Karpas-422 (cell line): ENCODE results near the gene METTL22. TPM values are rescaled to one million over a fixed set of nuclear protein-coding genes. Genes with fewer than 3 reads are reported as not detected.

Experiments
- DNase-seq: peaks from one replicate; pipeline ENCODE4 v3.0.0-alpha.2; 2015
- H2AFZ ChIP-seq: fragments of 200-600 bp; sonication (generic); 2 replicates; pipeline ENCODE4 v1.6.1; 2014; ENCODE audit warnings: antibody characterized with exemption, low read length, mixed read lengths
- H3K27ac ChIP-seq: fragments of 200-600 bp; sonication (generic); 2 replicates; pipeline ENCODE4 v1.5.1; 2014; ENCODE audit warnings: mild to moderate bottlenecking, low read length, moderate library complexity
- H3K27me3 ChIP-seq: fragments of 200-600 bp; sonication (generic); 2 replicates; pipeline ENCODE4 v1.6.1; 2014; ENCODE audit warnings: low read length, mixed read lengths
- H3K36me3 ChIP-seq: fragments of 200-600 bp; sonication (generic); 2 replicates; pipeline ENCODE4 v1.6.1; 2014; ENCODE audit warnings: low read length, mixed read lengths; ENCODE audit not compliant: insufficient read depth
- H3K4me1 ChIP-seq: fragments of 200-600 bp; sonication (generic); 2 replicates; pipeline ENCODE4 v1.6.1; 2014; ENCODE audit warnings: mild to moderate bottlenecking, low read length, mixed read lengths
- H3K4me2 ChIP-seq: fragments of 200-600 bp; sonication (generic); 2 replicates; pipeline ENCODE4 v1.6.1; 2014; ENCODE audit warnings: low read length, low read depth, mild to moderate bottlenecking; ENCODE audit not compliant: poor library complexity, severe bottlenecking
- H3K4me3 ChIP-seq: fragments of 200-600 bp; sonication (generic); 2 replicates; pipeline ENCODE4 v1.5.1; 2014; ENCODE audit warnings: mild to moderate bottlenecking, antibody characterized with exemption, low read length, mixed read lengths
- H3K79me2 ChIP-seq: fragments of 200-600 bp; sonication (generic); 2 replicates; pipeline ENCODE4 v1.6.1; 2014; ENCODE audit warnings: mild to moderate bottlenecking, low read length, mixed read lengths
- H3K9ac ChIP-seq: fragments of 200-600 bp; sonication (generic); 2 replicates; pipeline ENCODE4 v1.6.0; 2014; ENCODE audit warnings: low read length
- H3K9me2 ChIP-seq: fragments of 200-600 bp; sonication (generic), shearing (Covaris generic); replicated peaks from 2 replicates; pipeline ENCODE4 v1.6.0; 2014; ENCODE audit warnings: mild to moderate bottlenecking, low read length, moderate library complexity; ENCODE audit not compliant: insufficient read depth
- H3K9me3 ChIP-seq: fragments of 300-700, 200-600 bp; sonication (generic); 2 replicates; pipeline ENCODE4 v1.6.1; 2014; ENCODE audit warnings: low read length, mixed read lengths
- H4K20me1 ChIP-seq: fragments of 200-600 bp; sonication (generic); 2 replicates; pipeline ENCODE4 v1.6.1; 2014; ENCODE audit warnings: mild to moderate bottlenecking, antibody characterized with exemption, low read length, low read depth; ENCODE audit not compliant: insufficient read depth
- total RNA-seq: library from RNA; depleted of rRNA; stranded (reverse); fragments of >200 nt; shearing (Covaris generic); gene quantifications from 2 replicates; pipeline ENCODE4 v1.2.3, GENCODE V29; 2014; ENCODE audit warnings: low replicate concordance; rRNA removed

METTL22 gene
- 42.5 and 48.9 TPM in 2 replicates for total RNA-seq

GRCh38 chr16:8621572-8622314 lies at the start of gene METTL22:
TSS of gene METTL22 (plus strand) at chr16:8621698. CDS start at chr16:8625666, 3,968 bp downstream.
- peak within 1 kb of the TSS; percentile 93; the same call in 1 of the 2 replicates for H2AFZ ChIP-seq
- no peaks in the 10 kb centered on the region for H4K20me1 ChIP-seq
- no peaks in the 10 kb centered on the region for H3K9me2 ChIP-seq
- H3K27ac ChIP-seq: 0 out of 2 replicates have a peak within 1 kb of the TSS, but pooled peaks have one; percentile 15
- H3K9ac ChIP-seq: peak within 1 kb of the TSS; percentile 92
- peaks cover 41% of the 10 kb centered on the region for H3K79me2 ChIP-seq
- no peaks in the 10 kb centered on the region for H3K9me3 ChIP-seq
- no peaks in the 10 kb centered on the region for H3K27me3 ChIP-seq
- H3K4me1 ChIP-seq: peaks cover 46% of the 10 kb centered on the region
- DNase-seq: peak; percentile 95
- H3K4me3 ChIP-seq: peak within 1 kb of the TSS; percentile 97
- H3K4me2 ChIP-seq: peak within 1 kb of the TSS; percentile 87
- peaks cover 9% of the 10 kb centered on the region; the same call in 1 of the 2 replicates for H3K36me3 ChIP-seq

- DNase-seq: no peak
- no peak overlapping the region for H2AFZ ChIP-seq
- no peaks in the 10 kb centered on the region for H3K4me1 ChIP-seq
- H3K4me3 ChIP-seq: no peak overlapping the region
- H3K79me2 ChIP-seq: no peaks in the 10 kb centered on the region
- no peaks in the 10 kb centered on the region for H4K20me1 ChIP-seq
- H3K9ac ChIP-seq: no peak overlapping the region
- H3K9me3 ChIP-seq: no peaks in the 10 kb centered on the region
- H3K27me3 ChIP-seq: no peaks in the 10 kb centered on the region
- no peak overlapping the region for H3K4me2 ChIP-seq
- no peaks in the 10 kb centered on the region for H3K36me3 ChIP-seq
- H3K27ac ChIP-seq: no peak overlapping the region
- H3K9me2 ChIP-seq: no peaks in the 10 kb centered on the region
These were observed 49.2 kb upstream of the METTL22 start for GRCh38 chr16:8572063-8572918.

- Histone ChIP-seq H3K36me3 (no peaks in the 10 kb centered on the region), H3K9me3 (no peaks in the 10 kb centered on the region), H4K20me1 (no peaks in the 10 kb centered on the region), H3K4me2 (no peak overlapping the region), H3K4me1 (no peaks in the 10 kb centered on the region), H3K9ac (no peak overlapping the region), H3K79me2 (no peaks in the 10 kb centered on the region), H3K9me2 (no peaks in the 10 kb centered on the region), H3K27ac (no peak overlapping the region), H2AFZ (peak overlapping the region; percentile 55; the same call in 1 of the 2 replicates), H3K4me3 (no peak overlapping the region), H3K27me3 (no peaks in the 10 kb centered on the region)
- DNase-seq: peak; percentile 64
These were observed 48.4 kb upstream of the METTL22 start for GRCh38 chr16:8572919-8573724.

- no peaks in the 10 kb centered on the region for H3K36me3 ChIP-seq
- no peaks in the 10 kb centered on the region for H3K4me1 ChIP-seq
- no peak overlapping the region for H3K4me3 ChIP-seq
- no peaks in the 10 kb centered on the region for H3K9me3 ChIP-seq
- no peaks in the 10 kb centered on the region for H3K79me2 ChIP-seq
- no peaks in the 10 kb centered on the region for H3K27me3 ChIP-seq
- H3K4me2 ChIP-seq: no peak overlapping the region
- no peak overlapping the region for H2AFZ ChIP-seq
- H3K9me2 ChIP-seq: no peaks in the 10 kb centered on the region
- no peak overlapping the region for H3K9ac ChIP-seq
- H3K27ac ChIP-seq: no peak overlapping the region
- no peak for DNase-seq
- H4K20me1 ChIP-seq: no peaks in the 10 kb centered on the region
These were observed 46.1 kb upstream of the METTL22 start for GRCh38 chr16:8575399-8575798.

GRCh38 chr16:8576141-8577004 lies 45.1 kb upstream of the METTL22 start:
- Histone ChIP-seq H3K27ac (no peak overlapping the region), H3K4me1 (no peaks in the 10 kb centered on the region), H3K79me2 (no peaks in the 10 kb centered on the region), H3K36me3 (no peaks in the 10 kb centered on the region), H3K4me2 (no peak overlapping the region), H4K20me1 (no peaks in the 10 kb centered on the region), H3K4me3 (no peak overlapping the region), H3K9me2 (no peaks in the 10 kb centered on the region), H3K9me3 (no peaks in the 10 kb centered on the region), H3K9ac (no peak overlapping the region), H3K27me3 (no peaks in the 10 kb centered on the region), H2AFZ (no peak overlapping the region)
- DNase-seq: no peak

- H3K27me3 ChIP-seq: no peaks in the 10 kb centered on the region
- no peaks in the 10 kb centered on the region for H3K9me3 ChIP-seq
- H3K4me2 ChIP-seq: no peak overlapping the region
These were observed 43.7 kb upstream of the METTL22 start for GRCh38 chr16:8577678-8578304.

GRCh38 chr16:8579559-8579958 lies 41.9 kb upstream of the METTL22 start:
- Histone ChIP-seq H3K79me2 (no peaks in the 10 kb centered on the region), H3K36me3 (no peaks in the 10 kb centered on the region), H3K4me2 (no peak overlapping the region), H3K27me3 (no peaks in the 10 kb centered on the region), H3K4me1 (no peaks in the 10 kb centered on the region), H4K20me1 (no peaks in the 10 kb centered on the region), H3K4me3 (no peak overlapping the region), H3K27ac (no peak overlapping the region), H3K9me3 (no peaks in the 10 kb centered on the region), H3K9me2 (no peaks in the 10 kb centered on the region), H3K9ac (no peak overlapping the region), H2AFZ (no peak overlapping the region)
- no peak for DNase-seq

More at GRCh38 chr16:8577678-8578304, 43.7 kb upstream of the METTL22 start:
- Histone ChIP-seq H3K4me1 (no peaks in the 10 kb centered on the region), H3K27ac (no peak overlapping the region), H3K9ac (no peak overlapping the region), H2AFZ (no peak overlapping the region), H3K36me3 (no peaks in the 10 kb centered on the region), H3K79me2 (no peaks in the 10 kb centered on the region), H3K9me2 (no peaks in the 10 kb centered on the region), H4K20me1 (no peaks in the 10 kb centered on the region), H3K4me3 (no peak overlapping the region)
- DNase-seq: no peak
